ENCODE measurements around the gene TCF3. TPM values are rescaled to one million over a fixed set of nuclear protein-coding genes. Genes with fewer than 3 reads are reported as not detected.
"Not testable (repeated sequence)": the region's sequence is repeated elsewhere in the genome, so short reads cannot be mapped to it uniquely, and the experiment has no call there.

The TCF3 gene
- total RNA-seq, 1 donor from 2014 or later = 153 TPM

GRCh38 chr19:1698636-1699035 is 46.2 kb upstream of the TCF3 start:
- Mint-ChIP-seq H3K4me1 (ENCODE audit: low read depth) (no peaks in the 10 kb centered on the region), H3K9me3 (ENCODE audit: low read depth) (peaks cover 14% of the 10 kb centered on the region), H3K27me3 (ENCODE audit: low read depth) (peaks cover 27% of the 10 kb centered on the region), H3K27ac (ENCODE audit: unreplicated experiment) (no peak overlapping the region), H3K4me3 (ENCODE audit: unreplicated experiment) (no peak overlapping the region), H3K36me3 (ENCODE audit: low read depth) (peaks cover 5% of the 10 kb centered on the region)
- DNase-seq (ENCODE audit: low spot score) = no peak
- no peak for TF ChIP-seq CTCF (IDR thresholded peaks at IDR 0.05)

- DNase-seq (ENCODE audit: low spot score); H3K4me3 Mint-ChIP-seq (ENCODE audit: unreplicated experiment); H3K27ac Mint-ChIP-seq (ENCODE audit: unreplicated experiment); H3K36me3 Mint-ChIP-seq (ENCODE audit: low read depth); H3K4me1 Mint-ChIP-seq (ENCODE audit: low read depth): not testable (repeated sequence)
- H3K9me3 Mint-ChIP-seq (ENCODE audit: low read depth) = peaks cover 14% of the 10 kb centered on the region
- H3K27me3 Mint-ChIP-seq (ENCODE audit: low read depth) = peaks cover 29% of the 10 kb centered on the region
These were observed 43.1 kb upstream of the TCF3 start for GRCh38 chr19:1695481-1695880.

- peaks cover 41% of the 10 kb centered on the region for H3K27me3 Mint-ChIP-seq (ENCODE audit: low read depth)
- H3K4me1 Mint-ChIP-seq (ENCODE audit: low read depth) = no peaks in the 10 kb centered on the region
- DNase-seq (ENCODE audit: low spot score) = no peak
- no peak overlapping the region for H3K27ac Mint-ChIP-seq (ENCODE audit: unreplicated experiment)
- H3K36me3 Mint-ChIP-seq (ENCODE audit: low read depth) = peaks cover 5% of the 10 kb centered on the region
- no peak overlapping the region for H3K4me3 Mint-ChIP-seq (ENCODE audit: unreplicated experiment)
- TF ChIP-seq CTCF (IDR thresholded peaks at IDR 0.05) = no peak
- peaks cover 14% of the 10 kb centered on the region for H3K9me3 Mint-ChIP-seq (ENCODE audit: low read depth)
These were observed 39.3 kb upstream of the TCF3 start for GRCh38 chr19:1691589-1692290.

GRCh38 chr19:1690699-1691307 is 38.4 kb upstream of the TCF3 start:
- Mint-ChIP-seq H3K9me3 (ENCODE audit: low read depth) (peaks cover 10% of the 10 kb centered on the region), H3K27me3 (ENCODE audit: low read depth) (peaks cover 41% of the 10 kb centered on the region), H3K4me1 (ENCODE audit: low read depth) (no peaks in the 10 kb centered on the region), H3K27ac (ENCODE audit: unreplicated experiment) (no peak overlapping the region), H3K4me3 (ENCODE audit: unreplicated experiment) (no peak overlapping the region), H3K36me3 (ENCODE audit: low read depth) (peaks cover 5% of the 10 kb centered on the region)
- no peak for TF ChIP-seq CTCF (IDR thresholded peaks at IDR 0.05)
- DNase-seq (ENCODE audit: low spot score) = no peak

GRCh38 chr19:1685785-1686184 is 33.4 kb upstream of the TCF3 start:
- not testable (repeated sequence) for H3K4me1 Mint-ChIP-seq (ENCODE audit: low read depth); H3K36me3 Mint-ChIP-seq (ENCODE audit: low read depth); DNase-seq (ENCODE audit: low spot score); H3K9me3 Mint-ChIP-seq (ENCODE audit: low read depth); H3K27ac Mint-ChIP-seq (ENCODE audit: unreplicated experiment); H3K4me3 Mint-ChIP-seq (ENCODE audit: unreplicated experiment)
- H3K27me3 Mint-ChIP-seq (ENCODE audit: low read depth) = peaks cover 38% of the 10 kb centered on the region

GRCh38 chr19:1685046-1685445 is 32.6 kb upstream of the TCF3 start:
- H3K36me3 Mint-ChIP-seq (ENCODE audit: low read depth) = no peaks in the 10 kb centered on the region
- H3K27ac Mint-ChIP-seq (ENCODE audit: unreplicated experiment) = no peak overlapping the region
- no peak for DNase-seq (ENCODE audit: low spot score)
- no peaks in the 10 kb centered on the region for H3K9me3 Mint-ChIP-seq (ENCODE audit: low read depth)
- H3K4me3 Mint-ChIP-seq (ENCODE audit: unreplicated experiment) = no peak overlapping the region
- H3K27me3 Mint-ChIP-seq (ENCODE audit: low read depth) = peaks cover 35% of the 10 kb centered on the region
- H3K4me1 Mint-ChIP-seq (ENCODE audit: low read depth) = peaks cover 4% of the 10 kb centered on the region
- no peak for TF ChIP-seq CTCF (IDR thresholded peaks at IDR 0.05)

Measured in chondrocyte (in vitro differentiated cells).